ENCODE results near the gene EEPD1.
"Not testable (repeated sequence)": the region's sequence is repeated elsewhere in the genome, so short reads cannot be mapped to it uniquely, and the experiment has no call there.

Gene EEPD1

DNA sequence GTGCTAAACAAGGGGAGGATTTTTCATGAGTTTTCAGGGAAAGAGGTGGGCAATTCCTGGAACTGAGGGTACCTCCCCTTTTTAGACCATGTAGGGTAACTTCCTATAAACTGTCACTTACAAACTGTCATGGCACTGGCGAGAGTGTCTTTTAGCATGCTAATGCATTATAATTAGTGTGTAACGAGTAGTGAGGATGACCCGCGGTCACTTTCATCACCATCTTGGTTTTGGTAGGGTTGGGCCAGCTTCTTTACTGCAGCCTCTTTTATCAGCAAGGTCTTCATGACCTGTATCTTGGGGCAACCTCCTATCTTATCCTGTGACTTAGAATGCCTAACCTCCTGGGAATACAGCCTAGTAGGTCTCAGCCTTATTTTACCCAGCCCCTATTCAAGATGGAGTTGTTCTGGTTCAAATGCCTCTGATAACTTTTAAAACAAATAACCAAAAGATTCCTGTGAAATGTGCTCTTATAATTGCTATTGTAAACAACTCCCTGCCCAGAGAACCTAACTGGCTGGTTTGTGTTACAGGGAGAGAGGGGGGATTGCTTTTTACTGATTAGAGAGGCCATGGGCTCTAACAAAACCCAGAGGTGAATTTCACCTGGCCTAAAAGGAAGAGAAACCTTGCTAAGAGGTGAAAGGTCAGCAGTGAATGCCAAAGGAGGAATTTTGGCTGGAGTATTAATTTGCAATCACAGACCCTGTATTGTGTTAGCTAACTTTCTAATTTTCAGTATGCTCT lies 64.3 kb downstream of the EEPD1 start:
- DNase-seq: no peak

DNA sequence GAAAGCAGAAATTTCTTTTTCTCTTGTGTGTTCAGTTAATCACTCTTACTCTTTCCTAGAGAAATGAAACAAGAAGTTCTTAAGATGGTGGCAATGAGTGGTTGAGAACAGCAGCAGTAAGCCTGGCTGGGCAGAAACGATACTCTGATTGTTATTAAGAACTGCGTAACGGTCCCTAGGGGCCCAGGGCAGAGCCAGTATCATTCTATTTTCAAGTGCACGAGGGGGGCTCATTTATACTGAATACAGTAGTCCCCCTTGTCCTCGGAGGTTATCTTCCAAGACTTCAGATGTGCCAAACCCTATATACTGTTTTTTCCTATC lies 64.9 kb downstream of the EEPD1 start:
- no peak for DNase-seq

DNA sequence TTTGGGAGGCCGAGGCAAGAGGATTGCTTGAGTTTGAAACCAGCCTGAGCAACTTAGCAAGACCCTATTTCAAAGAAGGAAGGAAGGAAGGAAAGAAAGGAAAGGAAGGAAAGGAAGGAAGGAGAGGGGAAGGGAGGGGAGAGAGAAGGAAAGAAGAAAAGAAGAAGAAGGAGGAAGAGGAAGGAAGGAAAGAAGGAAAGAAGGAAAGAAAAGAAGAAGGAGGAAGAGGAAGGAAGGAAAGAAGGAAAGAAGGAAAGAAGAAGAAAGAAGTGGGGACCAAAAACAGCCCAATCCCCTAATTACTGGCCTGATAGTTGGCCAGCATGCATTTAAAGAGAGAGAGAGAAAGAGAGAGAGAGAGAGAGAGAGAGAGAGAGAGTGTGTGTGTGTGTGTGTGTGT lies 66.4 kb downstream of the EEPD1 start:
- no peak for DNase-seq

DNA sequence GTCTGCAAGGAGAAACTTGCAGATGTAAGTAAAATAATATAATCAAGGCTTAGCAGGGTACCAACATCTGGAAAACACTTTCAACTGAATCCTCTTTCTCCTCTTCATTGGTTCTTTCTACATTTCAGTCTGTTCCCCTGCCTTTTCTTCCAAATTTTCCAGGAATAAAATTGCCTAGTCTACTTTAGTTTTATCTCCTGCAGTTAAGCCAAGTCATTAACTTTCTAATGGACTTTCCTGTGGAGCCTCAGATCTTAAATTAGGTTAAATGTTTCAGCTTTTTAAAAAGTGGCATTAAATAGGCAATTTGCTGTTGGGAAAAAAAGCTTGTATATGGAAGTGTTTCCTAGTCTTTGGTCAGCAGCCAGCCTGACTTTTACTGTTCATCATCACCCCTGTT lies 70.8 kb downstream of the EEPD1 start:
- no peak for DNase-seq

DNA sequence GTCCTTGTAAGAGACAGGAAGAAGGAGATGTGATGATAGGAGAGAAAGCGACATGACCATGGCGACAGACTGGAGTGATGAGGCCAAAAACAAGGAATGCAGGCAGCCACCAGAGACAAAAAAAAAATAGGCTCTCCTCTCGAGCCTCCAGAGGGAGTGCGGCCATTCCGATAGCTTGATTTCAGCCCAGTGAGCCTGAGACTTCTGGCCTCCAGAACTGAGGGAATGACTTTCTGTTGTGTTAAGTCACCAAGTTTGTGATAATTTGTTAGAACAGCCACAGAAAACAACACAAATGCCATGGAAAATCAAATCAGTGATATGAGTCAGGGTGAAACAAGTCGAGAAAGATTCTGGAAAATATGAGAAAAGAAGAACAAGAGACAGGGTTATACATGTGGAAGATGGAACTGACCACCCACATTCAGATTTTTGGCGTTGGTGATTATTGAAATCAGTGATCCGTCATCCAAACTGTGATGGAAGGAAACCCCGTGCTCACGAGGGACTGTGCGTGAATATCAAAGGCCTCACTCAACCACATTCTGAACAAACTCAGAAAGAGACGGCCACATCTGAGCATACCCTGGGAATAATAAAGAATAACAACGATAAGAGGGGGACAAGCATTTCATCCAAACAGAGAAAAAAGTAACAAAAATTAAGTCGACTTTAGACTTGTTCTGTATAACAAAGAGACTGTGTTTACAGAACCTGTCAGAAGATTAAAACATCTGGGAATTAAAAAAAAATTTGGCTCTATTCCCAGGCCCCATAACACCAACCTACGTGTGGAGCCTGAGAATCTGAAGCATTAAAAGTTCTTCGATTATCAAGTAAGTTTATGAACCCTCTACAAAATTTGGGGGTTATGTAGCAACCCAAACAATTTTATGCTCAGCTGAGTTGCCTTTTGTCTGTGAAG lies 72.1 kb downstream of the EEPD1 start:
- no peak for DNase-seq

DNA sequence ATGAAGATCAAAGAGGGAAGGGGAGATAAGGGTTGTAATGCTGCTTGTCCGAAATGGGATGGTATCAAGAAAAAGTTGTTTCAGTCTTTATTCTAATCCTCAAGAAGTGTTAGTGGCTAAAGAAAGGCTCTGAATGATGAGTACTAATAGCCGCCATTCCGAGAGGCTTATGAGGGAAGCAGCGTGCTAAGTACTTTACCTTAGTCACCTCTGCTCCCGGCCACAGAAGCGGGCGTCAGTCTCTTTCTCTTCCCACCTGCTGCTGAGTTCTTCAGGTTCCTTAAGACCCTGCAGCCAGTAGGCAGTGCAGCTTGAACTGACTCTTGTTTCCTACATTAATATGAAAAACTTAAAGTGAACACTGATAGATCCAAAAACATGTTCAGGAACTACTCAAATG lies 73.1 kb downstream of the EEPD1 start:
- no peak for DNase-seq

DNA sequence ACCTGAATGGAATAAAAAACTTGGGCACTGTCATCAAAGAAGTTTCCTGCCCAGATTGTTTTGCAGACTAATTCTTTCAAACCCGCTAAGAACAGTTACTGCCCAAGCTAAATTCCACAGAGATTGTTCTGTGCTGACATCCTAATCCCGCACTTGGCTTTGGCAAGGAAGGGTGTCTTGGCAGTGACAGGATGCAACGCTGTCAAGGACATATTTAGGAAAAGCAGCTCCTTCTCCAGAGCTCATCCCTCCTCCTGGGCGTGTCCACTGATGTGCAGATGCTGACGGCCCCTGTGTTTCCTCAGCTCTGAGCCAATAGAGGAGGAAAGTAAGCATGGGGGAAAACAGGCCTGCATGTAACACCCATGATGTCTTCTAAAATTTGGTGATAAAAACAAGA lies 74.2 kb downstream of the EEPD1 start:
- DNase-seq: no peak

DNA sequence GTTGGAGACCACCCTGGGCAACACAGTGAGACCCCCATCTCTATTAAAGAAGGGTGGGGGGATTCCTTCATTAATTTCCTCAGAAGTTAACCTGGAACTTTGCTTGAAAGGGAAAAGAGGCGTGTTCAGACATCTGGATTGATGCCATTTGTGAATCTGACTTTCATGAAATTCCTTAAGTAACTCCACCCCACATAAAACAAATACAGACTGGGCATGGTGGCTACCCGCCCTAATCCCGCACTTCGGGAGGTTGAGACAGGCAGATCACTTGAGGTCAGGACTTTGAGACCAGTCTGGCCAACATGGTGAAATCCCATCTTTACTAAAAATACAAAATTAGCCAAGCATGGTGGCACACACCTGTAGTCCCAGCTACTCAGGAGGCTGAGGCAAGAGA lies 75.0 kb downstream of the EEPD1 start:
- no peak for DNase-seq

DNA sequence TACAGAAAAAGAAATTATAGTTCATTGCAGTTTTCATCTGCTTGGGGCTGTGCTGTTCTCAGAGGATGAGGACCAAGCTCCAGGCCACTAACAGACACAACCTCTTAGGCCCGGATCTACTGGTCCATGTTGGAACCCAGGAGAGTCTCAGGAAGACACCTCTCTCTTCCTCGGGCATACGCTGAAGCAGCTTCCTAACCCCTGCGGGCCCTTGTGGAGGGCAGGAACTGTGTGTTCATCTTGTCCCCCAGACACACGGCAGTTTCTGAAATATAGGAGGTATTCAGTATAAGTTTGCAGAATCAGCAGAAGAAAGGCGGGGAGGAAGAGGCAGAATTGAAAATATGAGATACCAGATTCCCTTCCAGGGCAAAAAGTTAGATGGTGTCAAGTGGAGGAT lies 78.4 kb downstream of the EEPD1 start:
- DNase-seq: no peak

DNA sequence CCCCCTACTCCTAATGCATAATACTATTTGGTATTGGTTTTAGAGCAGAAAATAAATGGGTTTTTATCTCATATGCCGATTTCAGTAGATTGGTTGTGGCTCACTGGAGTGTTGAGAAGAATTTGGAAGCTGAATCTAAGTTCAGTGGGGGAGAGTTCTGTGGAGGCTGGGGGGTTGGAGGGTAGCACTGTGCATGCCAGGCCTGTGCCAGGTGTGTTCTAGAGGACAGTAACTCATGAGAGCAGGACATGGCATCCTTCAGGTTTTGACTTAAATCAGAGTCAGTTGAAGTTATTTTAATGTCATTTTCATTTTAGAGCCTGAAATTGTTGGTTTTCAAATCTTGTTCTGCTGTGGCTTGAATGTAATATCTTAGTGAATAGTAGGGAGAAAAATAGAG lies 79.5 kb downstream of the EEPD1 start:
- no peak for DNase-seq

DNA sequence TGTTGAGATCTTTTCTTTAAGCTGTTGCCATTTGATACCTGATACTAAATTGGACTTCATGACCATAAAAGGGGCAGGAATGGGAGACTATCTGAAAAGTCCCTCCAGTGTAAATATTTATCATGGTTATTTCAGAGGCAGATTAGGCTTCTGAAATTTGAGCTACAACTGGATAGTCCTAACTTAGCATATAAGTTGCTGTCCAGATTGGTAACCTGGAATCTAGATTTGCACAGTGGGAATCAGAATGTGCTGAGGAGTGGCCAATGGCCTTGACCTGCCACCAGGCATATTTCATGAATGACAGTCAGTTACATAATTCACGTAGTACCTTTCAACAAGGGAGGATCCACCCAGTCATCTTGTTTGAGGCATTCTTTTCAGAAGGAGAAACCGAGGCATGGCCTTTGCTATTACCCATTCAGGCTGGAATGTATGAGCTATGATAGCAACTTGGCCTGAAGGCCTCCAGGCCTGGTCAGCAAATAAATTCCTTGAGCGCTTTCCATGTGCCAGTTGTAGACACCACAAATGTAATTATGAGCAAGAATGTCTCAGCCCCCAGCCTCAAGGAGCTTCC lies 80.0 kb downstream of the EEPD1 start:
- DNase-seq: no peak

DNA sequence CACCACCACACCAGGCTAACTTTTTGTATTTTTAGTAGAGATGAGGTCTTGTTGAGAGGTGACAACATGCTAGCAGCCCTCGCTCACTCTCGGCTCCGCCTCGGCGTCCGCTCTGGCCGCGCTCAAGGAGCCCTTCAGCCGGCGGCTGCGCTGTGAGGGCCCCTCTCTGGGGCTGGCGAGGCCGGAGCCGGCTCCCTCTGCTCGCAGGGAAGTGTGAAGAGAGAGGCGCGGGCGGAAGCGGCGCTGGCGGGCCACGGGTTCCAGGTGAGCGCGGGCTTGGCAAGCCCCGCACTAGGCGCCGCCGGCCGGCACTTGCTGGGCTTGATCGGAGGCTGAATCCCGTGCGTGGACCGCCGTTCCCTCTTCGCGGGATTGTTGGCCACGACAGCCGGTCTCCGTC lies 83.0 kb downstream of the EEPD1 start:
- DNase-seq: no peak

DNA sequence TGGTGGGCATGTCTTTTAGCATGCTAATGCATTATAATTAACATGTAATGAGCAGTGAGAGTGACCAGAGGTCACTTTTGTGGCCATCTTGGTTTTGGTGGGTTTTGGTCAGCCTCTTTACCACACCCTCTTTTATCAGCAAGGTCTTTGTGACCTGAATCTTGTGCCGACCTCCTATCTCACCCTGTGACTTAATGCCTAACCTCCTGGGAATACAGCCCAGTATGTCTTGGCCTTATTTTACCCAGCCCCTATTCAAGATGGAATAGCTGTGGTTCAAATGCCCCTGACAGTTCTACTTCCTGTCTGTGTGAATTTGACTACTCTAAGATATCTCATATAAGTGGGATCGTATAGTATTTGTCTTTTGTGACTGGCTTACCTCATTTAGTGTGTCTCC lies 85.1 kb downstream of the EEPD1 start:
- DNase-seq: no peak

DNA sequence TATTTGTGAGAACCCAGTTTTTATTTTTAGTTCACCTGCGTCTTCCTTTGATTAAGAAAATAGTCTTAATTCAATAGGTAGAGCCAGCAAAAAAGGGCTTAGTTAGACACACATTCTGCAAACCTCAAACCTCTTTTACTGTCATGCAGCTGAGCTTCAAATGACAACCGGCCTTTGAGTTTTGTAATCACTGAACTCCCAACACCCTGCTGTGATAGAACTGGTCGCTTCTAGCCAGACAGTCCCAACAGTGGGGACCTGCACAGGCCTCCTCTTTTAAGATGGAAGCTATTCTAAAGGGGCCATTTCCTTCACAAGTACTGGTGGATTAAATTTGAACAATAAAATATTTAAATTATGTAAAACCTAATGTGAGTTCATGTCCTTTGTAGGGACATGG lies 90.3 kb downstream of the EEPD1 start:
- not testable (repeated sequence) for DNase-seq

DNA sequence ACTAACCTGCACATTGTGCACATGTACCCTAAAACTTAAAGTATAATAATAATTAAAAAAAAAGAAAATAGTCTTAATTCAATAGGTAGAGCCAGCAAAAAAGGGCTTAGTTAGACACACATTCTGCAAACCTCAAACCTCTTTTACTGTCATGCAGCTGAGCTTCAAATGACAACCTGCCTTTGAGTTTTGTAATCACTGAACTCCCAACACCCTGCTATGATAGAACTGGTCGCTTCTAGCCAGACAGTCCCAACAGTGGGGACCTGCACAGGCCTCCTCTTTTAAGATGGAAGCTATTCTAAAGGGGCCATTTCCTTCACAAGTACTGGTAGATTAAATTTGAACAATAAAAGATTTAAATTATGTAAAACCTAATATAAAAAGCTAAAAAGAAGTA lies 90.9 kb downstream of the EEPD1 start:
- DNase-seq: not testable (repeated sequence)

DNA sequence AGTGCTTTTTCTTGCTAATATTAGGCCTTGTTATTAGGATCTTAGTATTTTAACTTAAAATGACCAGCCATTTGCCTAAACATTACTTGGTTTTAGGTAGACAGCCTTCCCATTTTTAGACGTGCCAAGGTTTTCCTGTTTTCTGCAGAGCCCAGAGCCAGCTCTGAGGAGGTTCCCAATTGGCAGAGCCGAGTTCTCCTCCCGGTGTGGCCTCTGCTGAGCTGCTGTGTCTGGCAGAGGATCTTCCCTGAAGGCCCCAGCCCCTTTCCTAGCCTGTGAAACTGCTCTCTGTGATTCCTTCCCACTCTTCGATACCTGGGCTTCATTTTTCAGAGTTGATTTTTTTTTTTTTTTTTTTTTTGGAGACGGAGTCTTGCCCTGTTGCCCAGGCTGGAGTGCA lies 91.4 kb downstream of the EEPD1 start:
- DNase-seq: no peak

DNA sequence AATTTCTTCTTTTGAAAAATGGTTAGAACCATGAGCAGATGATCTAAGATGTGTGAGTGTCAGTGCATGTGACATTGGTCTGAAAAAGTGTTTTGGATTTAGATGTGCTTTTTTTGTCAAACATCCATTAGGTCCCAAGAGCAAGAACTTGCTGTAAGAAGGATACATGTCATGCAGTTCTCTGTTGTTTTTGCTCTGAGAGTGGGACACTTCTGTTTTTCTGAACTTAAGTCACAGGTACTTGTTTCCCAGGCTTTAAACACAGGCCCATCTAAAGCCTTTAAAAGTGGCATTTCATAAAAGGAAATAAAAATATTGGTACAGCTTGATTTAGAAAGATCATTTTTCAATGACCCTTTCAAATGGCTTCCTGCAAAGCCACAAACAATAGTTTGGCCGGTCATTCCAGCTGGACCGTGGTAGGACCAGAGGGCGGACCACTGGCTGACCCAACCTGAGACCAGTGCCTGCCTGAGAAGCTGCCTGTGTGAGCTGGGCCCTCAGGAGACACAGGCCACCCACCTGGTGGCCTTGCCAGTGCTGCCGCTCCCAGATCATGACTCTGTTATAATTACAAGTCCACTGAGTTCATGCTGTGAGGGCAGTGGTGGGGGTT lies 92.7 kb downstream of the EEPD1 start:
- DNase-seq: no peak

DNA sequence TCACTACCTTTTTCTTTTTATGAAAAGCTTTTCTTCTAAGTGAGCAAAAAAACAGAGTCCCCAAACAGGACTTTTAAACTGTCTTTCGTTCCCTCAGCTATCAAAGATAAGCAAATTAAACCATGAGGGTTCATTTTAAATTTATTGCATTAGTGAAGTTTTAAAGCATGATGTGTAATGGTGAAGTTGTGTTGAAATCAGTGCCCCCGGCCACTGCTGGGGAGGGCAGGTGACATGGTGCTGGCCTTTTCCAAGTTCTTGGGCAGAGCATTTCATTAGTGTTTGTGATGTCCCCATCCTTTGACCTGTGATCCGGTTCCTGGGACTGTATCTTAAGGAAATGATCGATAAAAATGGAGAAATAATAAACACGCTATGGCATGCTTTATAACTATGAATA lies 96.0 kb downstream of the EEPD1 start:
- no peak for DNase-seq

DNA sequence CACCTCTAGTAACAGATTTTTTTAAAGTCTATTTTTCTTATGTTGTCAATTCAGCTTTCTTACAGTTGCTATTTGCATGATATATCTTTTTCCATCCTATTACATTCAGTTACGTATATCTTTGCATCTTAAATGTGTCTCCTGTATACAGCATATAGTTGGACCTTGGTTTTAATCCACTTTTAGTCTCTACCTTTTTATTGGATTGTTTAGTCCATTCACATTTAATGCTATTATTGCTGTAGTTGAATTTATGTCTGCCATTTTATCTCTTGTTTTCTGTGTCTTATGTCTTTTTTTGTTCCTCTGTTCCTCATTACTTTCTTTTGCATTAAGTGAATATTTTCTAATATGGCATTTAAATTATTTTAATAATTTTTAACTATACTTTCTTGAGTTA lies 100.6 kb downstream of the EEPD1 start:
- DNase-seq: no peak

DNA sequence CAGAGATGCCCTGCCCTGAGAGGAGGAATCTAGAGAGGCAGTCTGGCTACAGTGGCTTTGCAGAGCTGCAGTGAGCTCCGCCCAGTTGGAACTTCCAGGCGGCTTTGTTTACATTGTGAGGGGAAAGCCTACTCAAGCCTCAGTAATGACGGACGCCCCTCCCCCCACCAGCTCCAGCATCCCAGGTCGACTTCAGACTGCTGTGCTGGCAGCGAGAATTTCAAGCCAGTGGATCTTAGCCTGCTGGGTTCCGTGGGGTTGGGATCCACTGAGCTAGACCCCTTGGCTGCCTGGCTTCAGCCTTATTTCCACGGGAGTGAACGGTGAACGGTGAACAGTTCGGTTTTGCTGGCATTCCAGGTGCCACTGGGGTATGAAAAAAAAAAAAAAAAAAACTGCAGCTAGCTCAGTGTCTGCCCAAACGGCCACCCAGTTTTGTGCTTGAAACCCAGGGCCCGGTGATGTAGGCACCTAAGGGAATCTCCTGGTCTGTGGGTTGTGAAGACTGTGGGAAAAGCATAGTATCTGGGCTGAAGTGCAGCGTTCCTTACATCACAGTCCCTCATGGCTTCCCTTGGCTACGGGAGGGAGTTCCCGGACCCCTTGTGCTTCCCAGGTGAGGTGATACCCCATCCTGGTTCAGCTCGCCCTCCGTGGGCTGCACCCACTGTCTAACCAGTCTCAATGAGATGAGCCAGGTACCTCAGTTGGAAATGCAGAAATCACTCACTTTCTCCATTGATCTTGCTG lies 105.6 kb downstream of the EEPD1 start:
- DNase-seq: peak; percentile 68

DNA sequence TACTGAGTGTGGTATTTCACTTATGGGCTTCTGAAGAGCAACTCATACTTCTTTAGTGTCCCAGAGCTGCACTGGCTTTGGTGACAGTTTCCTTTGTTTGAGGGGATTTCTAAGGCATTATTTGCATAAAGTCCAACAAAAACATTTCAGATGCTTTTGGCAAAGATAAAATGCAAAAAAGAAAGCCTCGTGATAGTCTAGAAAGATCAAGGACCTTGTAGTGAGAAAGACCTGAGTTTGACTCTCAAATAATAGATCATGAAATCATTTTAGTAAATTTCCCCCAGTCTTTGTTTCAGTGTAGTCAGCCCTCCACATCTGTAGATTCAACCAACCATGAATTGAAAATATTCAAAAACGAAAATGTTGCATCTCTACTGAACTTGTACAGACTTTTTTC lies 107.4 kb downstream of the EEPD1 start:
- no peak for DNase-seq

DNA sequence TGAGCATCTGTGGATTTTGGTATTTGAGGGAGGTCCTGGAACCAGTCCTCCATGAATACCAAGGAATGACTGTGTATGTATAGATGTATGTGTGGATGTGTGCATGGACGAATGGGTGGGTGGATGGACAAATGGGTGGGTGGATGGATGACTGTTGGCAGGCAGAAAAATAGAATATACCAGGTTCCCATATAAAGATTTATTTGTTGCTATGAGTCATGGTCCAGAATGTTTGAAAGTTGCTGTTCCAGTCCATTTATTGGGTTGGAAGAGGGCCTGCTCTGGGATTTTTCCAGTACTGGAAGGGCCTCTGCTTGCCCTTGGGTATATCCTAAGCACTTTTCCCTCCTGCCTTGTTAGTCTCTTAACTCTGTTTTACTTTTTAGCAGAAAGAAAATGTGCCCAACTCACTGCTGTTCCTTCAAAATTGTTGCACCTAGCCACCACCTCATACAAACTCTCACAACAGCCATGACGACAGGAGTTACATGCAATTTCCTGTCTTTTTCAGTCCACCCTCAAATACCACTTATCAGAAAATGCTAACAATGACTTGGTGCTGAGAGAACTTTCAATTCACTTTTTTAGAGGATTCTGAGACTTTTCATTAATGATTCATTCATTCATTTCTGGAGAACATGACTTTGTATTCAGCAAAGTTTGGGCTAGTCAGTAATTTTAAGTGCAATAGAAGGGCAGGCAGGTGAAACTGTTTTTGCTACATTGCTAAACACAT lies 108.1 kb downstream of the EEPD1 start:
- DNase-seq: no peak

Data from NCI-H774 (cell line).